HG03108 (cell line): Measurements from ENCODE around the gene NBDY.

ENCODE experiments used
- ATAC-seq: cut with Tn5 transposase; IDR thresholded peaks from one replicate; pipeline ENCODE4 v1.9.1; 2021; ENCODE audit warnings: moderate library complexity; ENCODE audit not compliant: unreplicated experiment

NBDY gene

DNA sequence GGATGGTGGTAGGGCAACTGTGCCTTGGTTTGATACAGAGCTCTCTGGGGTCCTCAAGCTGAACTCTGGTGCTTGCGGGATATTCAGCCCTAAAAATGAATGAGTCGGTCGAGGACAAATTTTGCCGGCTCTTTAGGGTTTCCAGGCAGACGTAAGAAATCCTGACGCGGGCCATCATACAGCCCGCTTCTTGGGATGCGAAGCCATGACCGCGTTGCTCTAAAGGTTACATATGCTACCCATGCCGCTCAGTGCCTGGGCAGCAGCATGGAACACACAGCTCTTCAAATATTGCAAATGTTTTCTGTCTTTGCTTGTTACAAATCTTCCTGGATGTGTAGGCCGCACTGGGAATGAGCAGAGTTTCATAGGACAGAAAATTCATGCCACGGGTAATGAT is 55.6 kb downstream of the NBDY start:
- no peak for ATAC-seq

DNA sequence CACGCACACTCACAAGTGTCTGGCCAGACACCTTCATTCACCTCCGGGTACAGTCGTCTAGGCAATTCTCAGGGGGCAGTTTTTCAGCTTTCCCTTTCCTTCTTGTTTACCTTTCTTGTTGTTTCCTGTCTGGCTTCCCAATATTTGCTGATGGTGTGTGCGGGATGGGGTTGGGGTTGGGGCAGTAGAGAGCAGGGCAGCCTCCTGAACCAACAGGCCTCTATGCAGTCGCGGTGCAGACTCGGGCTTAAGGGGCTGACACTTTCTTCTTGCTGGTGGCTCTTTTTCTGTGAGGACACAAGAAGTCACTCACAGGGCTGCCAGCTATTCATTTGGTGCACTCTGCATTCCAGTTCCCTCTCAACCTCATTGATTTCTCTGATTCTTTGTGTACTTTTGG is 56.4 kb downstream of the NBDY start:
- ATAC-seq: no peak

DNA sequence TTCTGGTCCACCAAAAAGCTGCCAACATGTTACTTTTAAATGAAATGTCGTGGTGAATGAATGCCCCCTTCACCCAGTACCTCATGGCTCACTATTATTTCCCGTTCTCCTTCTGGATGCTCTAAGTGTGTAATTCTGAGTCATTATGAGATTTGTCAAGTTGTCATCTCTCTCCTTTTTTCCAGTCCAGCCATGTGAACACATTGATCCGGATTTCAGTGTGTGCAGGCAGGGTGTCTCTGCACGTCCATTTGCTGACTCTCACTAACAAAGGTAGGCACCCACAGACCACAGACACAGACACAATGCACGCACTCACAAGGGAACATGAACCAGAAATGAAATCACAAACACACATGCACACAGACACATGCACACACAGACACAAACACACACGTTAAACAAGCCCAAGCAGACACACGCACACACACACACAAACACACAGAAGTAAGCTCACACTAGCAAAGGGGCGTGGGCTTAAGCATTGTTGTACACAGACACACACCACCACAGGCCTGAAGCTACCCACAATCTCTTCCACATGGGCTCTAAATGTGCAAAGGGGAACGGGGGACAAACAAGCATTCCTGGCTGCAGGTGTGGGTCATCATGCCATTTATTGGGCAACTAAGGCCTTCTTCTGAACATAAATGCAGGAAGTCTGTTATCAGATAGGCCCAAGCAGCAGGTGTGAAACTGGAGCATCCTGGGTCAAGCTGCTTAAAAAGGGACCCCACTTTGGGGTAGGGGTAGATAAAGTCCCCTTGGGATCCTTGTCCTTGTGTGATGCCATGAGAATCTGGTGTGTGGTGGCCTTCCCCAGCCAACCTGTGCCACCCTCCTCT is 58.1 kb downstream of the NBDY start:
- no peak for ATAC-seq

DNA sequence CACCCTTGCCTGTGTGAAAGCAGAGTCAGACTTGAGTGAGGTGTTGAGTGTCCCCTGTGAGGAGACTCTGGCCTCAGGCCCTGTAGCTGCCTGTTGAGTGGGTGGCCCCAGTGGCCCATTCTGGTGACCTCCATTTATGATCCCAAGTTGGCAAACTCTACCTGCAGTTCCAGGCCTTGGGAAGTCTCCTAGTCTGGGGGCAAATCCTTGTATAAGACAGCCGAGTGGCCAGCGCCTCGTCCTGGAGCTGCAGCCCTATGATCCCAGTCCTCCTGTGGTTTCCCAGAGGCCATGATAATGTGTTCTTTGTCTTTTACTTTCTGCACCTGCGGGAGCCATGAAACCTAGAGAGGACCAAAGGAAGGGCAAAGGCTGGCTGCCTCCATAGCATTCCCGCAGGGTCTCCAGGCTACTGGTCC is 58.7 kb downstream of the NBDY start:
- ATAC-seq: no peak

- ATAC-seq: no peak
These were observed 59.2 kb downstream of the NBDY start for GRCh38 chrX:56788229-56788628.

- ATAC-seq: no peak
These were observed 59.7 kb downstream of the NBDY start for GRCh38 chrX:56788717-56789122.

DNA sequence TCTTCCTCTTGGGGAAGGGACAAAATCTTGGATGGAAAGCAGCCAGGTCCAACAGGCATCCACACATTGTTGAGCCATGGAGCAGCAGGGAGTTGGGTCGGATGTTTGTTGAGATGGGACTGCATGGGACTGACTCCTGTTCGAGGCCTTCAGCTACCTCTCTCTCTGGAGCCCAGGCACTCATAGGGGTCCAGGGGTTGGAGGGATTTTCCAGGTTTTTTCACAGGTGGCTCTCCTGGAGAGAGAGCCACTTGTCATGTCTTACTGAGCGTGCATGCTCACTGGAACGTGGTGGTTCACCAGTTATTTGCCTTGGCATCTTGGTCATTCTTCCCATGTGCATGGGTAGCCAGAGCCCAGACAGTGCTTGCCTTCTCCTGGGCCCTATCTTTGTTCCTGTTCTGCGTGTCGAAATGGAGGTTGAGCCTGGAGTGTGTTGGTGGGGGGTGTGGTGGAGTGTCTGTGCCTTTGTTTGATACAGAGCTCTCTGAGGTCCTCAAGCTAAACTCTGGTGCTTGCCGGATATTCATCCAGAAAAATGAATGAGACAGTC is 60.6 kb downstream of the NBDY start:
- no peak for ATAC-seq

GRCh38 chrX:56790778-56791177 is 61.7 kb downstream of the NBDY start:
- no peak for ATAC-seq

DNA sequence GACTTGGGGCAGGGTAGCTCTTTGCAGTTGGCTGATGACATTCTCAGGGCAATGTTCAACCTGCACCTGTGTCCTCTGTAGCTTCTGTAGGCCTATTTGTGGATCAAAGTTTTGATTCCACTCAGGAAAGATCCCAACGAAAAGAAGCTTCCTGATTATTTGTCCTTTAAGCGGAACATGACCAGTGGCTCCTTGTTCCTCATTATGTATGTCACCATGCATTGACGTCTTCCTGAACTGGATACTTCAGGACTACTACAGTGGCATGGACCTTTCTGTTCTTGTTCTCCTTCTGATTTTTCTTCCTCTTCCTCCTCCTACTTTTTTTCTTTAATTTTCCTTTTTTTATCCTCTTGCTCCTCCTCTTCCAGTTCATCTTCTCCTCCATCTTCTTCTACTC is 62.4 kb downstream of the NBDY start:
- ATAC-seq: no peak

GRCh38 chrX:56792270-56793111 is 63.4 kb downstream of the NBDY start:
- no peak for ATAC-seq

GRCh38 chrX:56793112-56793430 is 64.0 kb downstream of the NBDY start:
- ATAC-seq: no peak

DNA sequence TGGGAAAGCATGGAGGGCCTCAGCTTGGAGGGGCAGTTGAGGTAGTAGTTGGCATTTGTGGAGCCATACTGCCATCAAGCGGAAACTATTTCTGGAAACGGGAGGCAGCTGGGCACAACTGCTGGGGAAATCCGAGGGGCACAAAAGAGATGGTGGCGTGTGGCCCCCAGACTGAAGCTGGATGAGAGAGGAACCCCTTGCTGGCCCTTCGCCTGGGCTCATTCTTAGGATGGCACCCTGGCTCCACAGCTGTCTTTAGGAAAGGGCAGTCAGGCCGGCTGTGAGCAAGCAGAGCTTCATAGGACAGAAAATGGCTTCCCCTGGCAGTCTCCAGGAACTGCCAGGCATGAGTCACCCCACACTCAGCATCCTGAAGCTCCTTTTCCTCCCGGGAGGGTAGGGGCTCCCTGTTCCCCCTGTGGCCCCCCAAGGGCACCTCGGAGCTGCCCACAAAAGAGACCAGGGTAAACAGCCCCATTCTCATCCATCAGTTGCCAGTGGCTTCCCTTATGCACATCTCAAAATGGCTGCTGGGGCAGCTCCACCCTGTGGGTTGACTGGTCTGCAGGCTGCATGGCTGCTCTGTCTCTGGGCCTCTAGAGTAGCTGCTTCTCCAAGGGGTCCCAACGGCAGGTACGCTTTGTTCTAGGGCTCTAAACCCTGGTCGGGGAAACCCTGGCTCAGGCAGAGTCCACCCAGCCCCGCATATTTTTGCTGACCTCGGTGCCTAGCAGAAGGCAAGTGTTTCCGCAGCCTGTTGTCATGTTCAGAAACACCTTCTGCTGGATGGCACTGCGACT is 64.7 kb downstream of the NBDY start:
- no peak for ATAC-seq

DNA sequence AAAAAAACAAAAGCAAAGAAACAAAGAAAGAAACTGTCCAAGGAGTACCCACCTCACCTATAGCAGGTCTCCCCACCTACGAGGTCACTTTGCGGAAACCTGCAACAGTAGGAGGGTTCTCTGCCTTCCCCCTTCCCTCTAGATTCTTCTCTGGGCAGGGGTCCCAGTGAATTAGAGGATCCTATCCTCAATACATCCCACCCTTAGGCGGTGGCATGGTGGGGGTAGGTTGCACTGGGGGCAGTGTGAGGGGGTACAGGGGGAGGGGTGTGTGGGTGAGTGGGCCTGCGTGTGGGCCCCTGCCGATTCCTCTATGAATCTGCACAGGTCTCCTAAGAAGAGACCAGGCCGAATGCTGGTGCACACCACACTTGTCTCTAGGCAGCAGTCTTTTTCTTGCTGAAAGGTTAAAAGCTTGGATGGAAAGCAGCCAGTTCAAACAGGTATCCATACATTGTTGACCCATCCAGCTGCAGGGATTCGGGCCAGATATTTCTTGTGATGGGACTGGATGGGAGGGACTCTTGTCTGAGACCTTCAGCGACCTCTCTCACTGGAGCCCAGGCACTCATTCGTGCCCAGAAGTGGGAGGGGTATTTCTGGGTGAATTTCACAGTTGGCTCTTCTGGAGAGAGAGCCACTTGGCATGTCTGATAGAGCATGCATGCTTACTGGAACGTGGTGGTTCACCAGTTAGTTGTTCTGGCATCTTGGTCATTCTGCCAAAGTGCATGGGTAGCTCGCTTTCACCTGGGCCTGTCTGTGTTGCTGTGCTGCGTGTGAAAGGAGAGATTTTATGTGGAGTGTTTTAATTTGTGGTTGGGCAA is 65.6 kb downstream of the NBDY start:
- ATAC-seq: no peak

GRCh38 chrX:56795309-56795868 is 66.3 kb downstream of the NBDY start:
- no peak for ATAC-seq

GRCh38 chrX:56796641-56797395 is 67.8 kb downstream of the NBDY start:
- no peak for ATAC-seq

- no peak for ATAC-seq
These were observed 68.7 kb downstream of the NBDY start for GRCh38 chrX:56797574-56798338.

GRCh38 chrX:56798339-56798711 is 69.3 kb downstream of the NBDY start:
- no peak for ATAC-seq
